Ascending aorta (tissue), 2 donors: ENCODE results near the gene PARD3B. TPM values are rescaled to one million over a fixed set of nuclear protein-coding genes. Genes with fewer than 3 reads are reported as not detected.

Source experiments
- DNase-seq, 2 donors: peaks; one replicate each; pipeline ENCODE4 v3.0.0-alpha.2; 2019; ENCODE audit warnings: low spot score in 2 of 2
- H3K27ac ChIP-seq, 2 donors: fragments of 200-600 bp; sonication (generic); one replicate each; pipeline ENCODE4 v1.5.1; 2016 to 2017; ENCODE audit warnings: mild to moderate bottlenecking in 1 of 2
- H3K27me3 ChIP-seq: fragments of 200-600 bp; sonication (generic); one replicate; pipeline ENCODE4 v1.5.1; 2017
- H3K36me3 ChIP-seq, 2 donors: fragments of 200-600 bp; sonication (generic); one replicate each; pipeline ENCODE4 v1.5.1; 2016
- H3K4me1 ChIP-seq, 2 donors: fragments of 200-600 bp; sonication (generic); one replicate each; pipeline ENCODE4 v1.5.1; 2016 to 2017; ENCODE audit warnings: mild to moderate bottlenecking in 1 of 2
- H3K4me3 ChIP-seq, 2 donors: fragments of 200-600 bp; sonication (generic); one replicate each; pipeline ENCODE4 v1.5.1; 2016 to 2017; ENCODE audit warnings: mild to moderate bottlenecking in 1 of 2
- H3K9me3 ChIP-seq, 2 donors: fragments of 200-600 bp; sonication (generic); one replicate each; pipeline ENCODE4 v1.5.1; 2016
- CTCF ChIP-seq, 3 experiments: fragments of 200-600 bp in 2 of 3; fragments of 450-650 bp in 1 of 3; sonication (generic) in 2 of 3; IDR thresholded peaks; one replicate each; pipeline ENCODE4 v1.5.1; 2016 to 2019; ENCODE audit warnings: antibody characterized with exemption in 3 of 3, mild to moderate bottlenecking in 1 of 3, moderate library complexity in 1 of 3
- intact Hi-C: fragments of 100-400 bp; cut with DNase I; formaldehyde crosslinking; loops from one replicate; pipeline ENCODE4 v1.15.1; 2023
- total RNA-seq: library from RNA; depleted of rRNA; stranded (reverse); fragments of >200 nt; gene quantifications from one replicate; pipeline ENCODE4 v1.1.0, GENCODE V29; 2016

Gene PARD3B
- total RNA-seq, 1 donor from 2014 or later, result 9.5 TPM

DNA sequence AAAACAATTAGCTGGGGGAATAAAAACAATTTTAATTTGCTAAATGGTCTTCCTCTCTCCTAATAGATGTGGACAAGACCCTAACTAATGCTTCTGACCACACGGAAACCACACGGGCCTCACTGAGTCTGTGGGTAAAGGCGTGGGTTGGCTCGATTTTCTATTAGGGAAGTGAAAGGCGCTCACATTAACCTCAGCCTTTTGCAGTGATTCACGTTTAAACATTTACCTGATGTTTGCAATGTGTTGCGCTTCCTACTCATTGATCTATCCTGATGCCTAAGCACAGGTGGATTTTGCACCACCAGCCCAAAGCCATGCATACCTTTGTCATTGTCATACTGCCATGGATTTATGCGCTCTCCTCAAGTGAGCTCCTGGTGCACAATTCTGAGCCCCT is 1101.4 kb downstream of the PARD3B start:
- Histone ChIP-seq H3K4me1 (no peaks in the 10 kb centered on the region), H3K4me3 (no peak overlapping the region)
- no peak for TF ChIP-seq CTCF (IDR thresholded peaks at IDR 0.05)

DNA sequence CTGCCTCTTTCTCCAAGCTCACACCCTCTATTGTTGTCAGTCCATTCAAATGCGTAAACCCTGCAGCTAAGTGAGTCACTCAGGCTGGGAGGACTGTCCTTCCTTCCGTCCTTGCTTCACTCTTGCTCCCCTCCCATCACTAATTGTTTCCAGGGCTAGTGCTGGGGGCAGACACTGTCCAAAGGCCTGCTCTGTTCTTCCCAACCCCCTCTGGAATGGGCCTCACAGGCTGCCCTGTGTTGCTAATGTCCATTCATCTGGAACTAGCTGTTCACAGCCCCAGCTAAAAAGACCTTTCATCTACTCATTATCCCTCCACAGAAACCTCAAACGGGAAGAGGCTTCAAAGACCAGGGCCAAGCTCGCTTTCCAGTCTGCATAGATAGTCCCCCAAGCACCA is 1105.2 kb downstream of the PARD3B start:
- DNase-seq, result no peak
- Histone ChIP-seq H3K4me1 (peaks cover 0 to 3% of the 10 kb centered on the region in 2 donors), H3K36me3 (no peaks in the 10 kb centered on the region), H3K4me3 (no peak overlapping the region), H3K9me3 (no peaks in the 10 kb centered on the region), H3K27me3 (no peaks in the 10 kb centered on the region), H3K27ac (no peak overlapping the region)
- no peak for TF ChIP-seq CTCF (IDR thresholded peaks at IDR 0.05)
- intact Hi-C loops, result no loop called here

More for the DNA sequence above, 1101.4 kb downstream of the PARD3B start:
- no peaks in the 10 kb centered on the region for H3K36me3 ChIP-seq
- no peaks in the 10 kb centered on the region for H3K27me3 ChIP-seq
- H3K27ac ChIP-seq, result no peak overlapping the region
- intact Hi-C loops, result no loop called here
- DNase-seq, result no peak
- no peaks in the 10 kb centered on the region for H3K9me3 ChIP-seq

- intact Hi-C loops, result no loop called here
- no peaks in the 10 kb centered on the region for H3K36me3 ChIP-seq
- H3K4me1 ChIP-seq, result peaks cover 0 to 5% of the 10 kb centered on the region in 2 donors
- no peaks in the 10 kb centered on the region for H3K9me3 ChIP-seq
- no peaks in the 10 kb centered on the region for H3K27me3 ChIP-seq
- H3K27ac ChIP-seq, result no peak overlapping the region
- no peak for DNase-seq
- TF ChIP-seq CTCF (IDR thresholded peaks at IDR 0.05), result no peak
- H3K4me3 ChIP-seq, result no peak overlapping the region
Measured at GRCh38 chr2:205650931-205651330, 1105.7 kb downstream of the PARD3B start.

DNA sequence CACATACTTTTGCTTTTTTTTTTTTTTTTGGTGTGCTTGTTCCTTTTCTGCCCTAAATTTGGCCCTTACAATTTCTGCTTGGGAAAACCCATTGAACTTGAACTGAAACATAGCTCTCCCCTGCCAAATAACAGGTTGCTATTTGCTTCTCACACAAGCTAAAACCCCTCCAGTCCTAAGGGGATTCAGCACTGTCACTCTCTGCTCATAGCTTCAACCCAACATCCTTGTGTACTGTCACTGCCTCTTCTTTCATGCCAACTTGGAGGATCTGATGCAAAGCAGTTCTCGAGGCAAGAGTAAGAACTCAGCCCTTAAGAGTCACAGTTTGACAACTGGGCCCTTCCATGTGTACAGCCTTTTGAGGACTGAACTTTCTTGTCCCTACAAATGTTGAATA is 1106.4 kb downstream of the PARD3B start:
- intact Hi-C loops, result no loop called here
- TF ChIP-seq CTCF (IDR thresholded peaks at IDR 0.05), result no peak
- Histone ChIP-seq H3K27me3 (no peaks in the 10 kb centered on the region), H3K9me3 (no peaks in the 10 kb centered on the region), H3K4me3 (no peak overlapping the region), H3K4me1 (peaks cover 0 to 13% of the 10 kb centered on the region in 2 donors), H3K27ac (no peak overlapping the region), H3K36me3 (no peaks in the 10 kb centered on the region)
- DNase-seq, result no peak

DNA sequence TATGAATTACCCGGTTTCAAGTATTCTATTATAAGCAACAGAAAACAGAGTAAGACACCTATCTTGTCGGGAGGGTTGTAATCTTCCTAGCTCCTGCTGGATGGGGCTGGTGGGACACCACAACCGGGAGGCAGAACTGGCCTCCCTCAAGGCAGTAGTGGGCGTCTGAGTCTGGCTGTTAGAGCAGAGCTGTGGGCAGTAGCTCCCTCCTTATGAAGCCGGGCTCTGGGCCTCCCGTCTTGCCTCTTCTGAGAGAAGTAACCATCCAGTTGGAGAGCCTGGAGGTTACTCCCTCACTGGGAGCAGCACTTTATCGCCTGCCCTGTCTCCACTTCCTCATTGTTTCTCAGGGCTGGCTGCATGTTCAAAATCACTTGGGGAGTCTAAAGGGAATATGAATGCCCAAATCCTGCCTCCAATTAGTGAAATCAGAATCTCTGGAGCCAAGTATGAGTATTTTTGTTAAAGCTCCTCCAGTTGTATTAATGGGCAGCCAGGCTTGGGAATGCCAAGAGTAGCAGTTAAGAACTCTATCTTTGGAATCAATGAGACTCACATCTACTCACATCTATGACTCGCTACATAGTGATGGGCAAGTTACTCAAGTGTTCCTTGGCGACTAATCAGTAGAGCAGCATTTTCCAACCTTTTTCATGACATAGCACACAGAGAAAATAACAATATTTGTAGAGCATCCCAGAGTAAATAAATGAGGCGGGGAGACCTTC is 1109.8 kb downstream of the PARD3B start:
- peak overlapping the region in 1 of 2 donors; percentile 63 for H3K27ac ChIP-seq
- intact Hi-C loops, result no loop called here
- H3K4me3 ChIP-seq, result no peak overlapping the region
- no peak for TF ChIP-seq CTCF (IDR thresholded peaks at IDR 0.05)
- no peak for DNase-seq
- no peaks in the 10 kb centered on the region for H3K36me3 ChIP-seq
- no peaks in the 10 kb centered on the region for H3K27me3 ChIP-seq
- no peaks in the 10 kb centered on the region for H3K9me3 ChIP-seq
- H3K4me1 ChIP-seq, result peaks cover 0 to 20% of the 10 kb centered on the region in 2 donors
